ENCODE data around the gene YIPF3.
A peak's percentile ranks its signal among the peaks of the same experiment; 100 is the strongest.

Gene YIPF3

GRCh38 chr6:43517505-43518357, 1.0 kb upstream of the YIPF3 start:
- peak overlapping the region; percentile 89 for H3K4me3 ChIP-seq (ENCODE audit: control insufficient read depth, low read depth, low read length)
- no peak for TF ChIP-seq CTCF (conservative IDR thresholded peaks at IDR 0.05; ENCODE audit: control insufficient read depth, insufficient read depth, low read depth, low read length)

GRCh38 chr6:43516367-43516696, 394 bp downstream of the YIPF3 start:
- peak overlapping the region; percentile 89 for H3K4me3 ChIP-seq (ENCODE audit: control insufficient read depth, low read depth, low read length)
- TF ChIP-seq CTCF (conservative IDR thresholded peaks at IDR 0.05; ENCODE audit: control insufficient read depth, insufficient read depth, low read depth, low read length): no peak
- peak; percentile 10 for DNase-seq (ENCODE audit: low read depth)

More at GRCh38 chr6:43517505-43518357, 1.0 kb upstream of the YIPF3 start:
- peak; percentile 42 for DNase-seq (ENCODE audit: low read depth)

- TF ChIP-seq CTCF (conservative IDR thresholded peaks at IDR 0.05; ENCODE audit: control insufficient read depth, insufficient read depth, low read depth, low read length): no peak
- peak overlapping the region; percentile 89 for H3K4me3 ChIP-seq (ENCODE audit: control insufficient read depth, low read depth, low read length)
- no peak for DNase-seq (ENCODE audit: low read depth)
Observed at GRCh38 chr6:43515808-43516207, 918 bp downstream of the YIPF3 start.

- no peak for DNase-seq (ENCODE audit: low read depth)
- no peak for TF ChIP-seq CTCF (conservative IDR thresholded peaks at IDR 0.05; ENCODE audit: control insufficient read depth, insufficient read depth, low read depth, low read length)
- no peak overlapping the region for H3K4me3 ChIP-seq (ENCODE audit: control insufficient read depth, low read depth, low read length)
Observed at GRCh38 chr6:43511824-43512415, 4.8 kb downstream of the YIPF3 start.

- H3K4me3 ChIP-seq (ENCODE audit: control insufficient read depth, low read depth, low read length): peak overlapping the region; percentile 52
- no peak for DNase-seq (ENCODE audit: low read depth)
- TF ChIP-seq CTCF (conservative IDR thresholded peaks at IDR 0.05; ENCODE audit: control insufficient read depth, insufficient read depth, low read depth, low read length): no peak
Observed at GRCh38 chr6:43510827-43511163, 5.9 kb downstream of the YIPF3 start.

- DNase-seq (ENCODE audit: low read depth): peak; percentile 78
- H3K4me3 ChIP-seq (ENCODE audit: control insufficient read depth, low read depth, low read length): peak within 1 kb of the TSS; percentile 52
- no peak for TF ChIP-seq CTCF (conservative IDR thresholded peaks at IDR 0.05; ENCODE audit: control insufficient read depth, insufficient read depth, low read depth, low read length)
Observed at GRCh38 chr6:43509984-43510826, 6.5 kb downstream of the YIPF3 start, which contains the start of gene LRRC73. Gene LRRC73, minus strand, starts transcription at chr6:43510346. Its CDS starts 561 bp downstream, at chr6:43509785.

Measured in fibroblast of mammary gland (primary cell).